ACHN (cell line): ENCODE data around the gene NUP160.
"Not testable (repeated sequence)": the region's sequence is repeated elsewhere in the genome, so short reads cannot be mapped to it uniquely, and the experiment has no call there.

Source experiments
- DNase-seq: peaks from one replicate; pipeline ENCODE4 v3.0.0-alpha.2; 2015
- in situ Hi-C: cut with HindIII; loops from 2 replicates; pipeline ENCODE4 v1.10.0; 2017; ENCODE audit warnings: low sequenced_read_pairs, low pct_ligation_motif_present, low pct_unique_long_range_greater_than_20kb

NUP160 gene

GRCh38 chr11:47759291-47759690, 88.9 kb downstream of the NUP160 start:
- DNase-seq, in situ Hi-C loops: not testable (repeated sequence)

- no peak for DNase-seq
- in situ Hi-C loops, result no loop called here
Observed at GRCh38 chr11:47756208-47756607, 91.9 kb downstream of the NUP160 start.

GRCh38 chr11:47750725-47751124, 97.4 kb downstream of the NUP160 start:
- in situ Hi-C loops, result no loop called here

GRCh38 chr11:47742494-47742893, 105.7 kb downstream of the NUP160 start:
- in situ Hi-C loops, DNase-seq: not testable (repeated sequence)

More at GRCh38 chr11:47750725-47751124, 97.4 kb downstream of the NUP160 start:
- DNase-seq, result no peak

GRCh38 chr11:47737817-47738216, 110.3 kb downstream of the NUP160 start:
- in situ Hi-C loops, DNase-seq: not testable (repeated sequence)

GRCh38 chr11:47732271-47732670, 115.9 kb downstream of the NUP160 start:
- in situ Hi-C loops, result no loop called here
- DNase-seq, result no peak

- DNase-seq, result no peak
- in situ Hi-C loops, result no loop called here
Observed at GRCh38 chr11:47731475-47731874, 116.7 kb downstream of the NUP160 start.
